Measurements from ENCODE around the gene LPAR5. TPM values are rescaled to one million over a fixed set of nuclear protein-coding genes. Genes with fewer than 3 reads are reported as not detected.

Gene LPAR5
- total RNA-seq, 1 experiment from 2014 or later: 0.15 TPM

DNA sequence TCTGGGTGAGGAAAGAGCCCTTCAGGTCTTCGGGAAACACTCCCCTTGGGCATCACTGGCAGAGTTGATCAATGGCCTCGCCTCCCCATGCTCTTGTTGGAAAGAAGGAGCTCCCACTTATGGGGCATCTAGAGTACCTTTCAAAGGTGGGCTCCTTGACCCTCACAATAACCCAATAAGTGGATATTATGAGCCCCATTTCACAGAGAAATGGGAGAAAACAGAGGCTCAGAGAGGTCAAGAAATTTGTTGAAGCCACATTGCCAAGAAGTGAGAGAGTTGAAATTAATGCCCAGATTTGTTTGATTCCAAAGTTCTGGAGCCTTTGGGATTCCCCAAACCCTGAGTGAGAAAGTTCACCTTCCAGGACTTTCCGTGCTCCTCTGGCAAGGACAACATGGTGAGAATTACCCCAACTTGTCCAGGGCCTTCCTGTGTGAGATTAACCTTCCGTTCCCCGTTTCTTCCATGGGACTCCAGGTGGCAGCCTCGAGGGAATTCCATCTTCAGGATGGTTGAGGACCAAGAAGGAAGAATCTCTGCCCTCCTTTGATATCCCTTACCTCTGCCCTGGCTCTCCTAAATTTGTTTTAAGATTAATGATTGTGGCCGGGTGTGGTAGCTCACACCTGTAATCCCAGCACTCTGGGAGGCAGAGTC lies 21.1 kb downstream of the LPAR5 start:
- intact Hi-C loops (cut with micrococcal nuclease; ENCODE audit: unreplicated experiment): loop anchor here (2.0 to 5.0 kb wide), 3 partner anchors 30 to 213 kb away; partner anchors contain the start of gene P3H3
- H3K9me3 ChIP-seq (ENCODE audit: low read depth, low read length, poor library complexity, severe bottlenecking): no peaks in the 10 kb centered on the region
- TF ChIP-seq, protein P1, sequence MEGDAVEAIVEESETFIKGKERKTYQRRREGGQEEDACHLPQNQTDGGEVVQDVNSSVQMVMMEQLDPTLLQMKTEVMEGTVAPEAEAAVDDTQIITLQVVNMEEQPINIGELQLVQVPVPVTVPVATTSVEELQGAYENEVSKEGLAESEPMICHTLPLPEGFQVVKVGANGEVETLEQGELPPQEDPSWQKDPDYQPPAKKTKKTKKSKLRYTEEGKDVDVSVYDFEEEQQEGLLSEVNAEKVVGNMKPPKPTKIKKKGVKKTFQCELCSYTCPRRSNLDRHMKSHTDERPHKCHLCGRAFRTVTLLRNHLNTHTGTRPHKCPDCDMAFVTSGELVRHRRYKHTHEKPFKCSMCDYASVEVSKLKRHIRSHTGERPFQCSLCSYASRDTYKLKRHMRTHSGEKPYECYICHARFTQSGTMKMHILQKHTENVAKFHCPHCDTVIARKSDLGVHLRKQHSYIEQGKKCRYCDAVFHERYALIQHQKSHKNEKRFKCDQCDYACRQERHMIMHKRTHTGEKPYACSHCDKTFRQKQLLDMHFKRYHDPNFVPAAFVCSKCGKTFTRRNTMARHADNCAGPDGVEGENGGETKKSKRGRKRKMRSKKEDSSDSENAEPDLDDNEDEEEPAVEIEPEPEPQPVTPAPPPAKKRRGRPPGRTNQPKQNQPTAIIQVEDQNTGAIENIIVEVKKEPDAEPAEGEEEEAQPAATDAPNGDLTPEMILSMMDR (conservative IDR thresholded peaks at IDR 0.05; ENCODE audit: low read depth, low read length): no peak
- TF ChIP-seq EZH2 (IDR thresholded peaks at IDR 0.05; ENCODE audit: borderline replicate concordance, low read depth, low read length, poor library complexity, severe bottlenecking): no peak
- H3K27ac ChIP-seq (ENCODE audit: low read depth, low read length, poor library complexity, severe bottlenecking): peak overlapping the region; percentile 80
- ChIA-PET POLR2A (ENCODE audit: low non-redundant PET) (no interaction called here), CTCF (interaction anchor here (0.5 kb wide), 1 partner anchor 272 kb away, joined by 3 read pairs; no protein-coding TSS in a partner anchor)
- H3K4me3 ChIP-seq (ENCODE audit: low read depth, low read length, poor library complexity, severe bottlenecking): no peak overlapping the region
- peak; percentile 47 for DNase-seq (ENCODE audit: low spot score)
- no peaks in the 10 kb centered on the region for H3K36me3 ChIP-seq (ENCODE audit: insufficient read depth, low read length, poor library complexity, severe bottlenecking)
- H3K27me3 ChIP-seq (replicated peaks; ENCODE audit: insufficient read depth, low read depth, low read length, poor library complexity): no peaks in the 10 kb centered on the region
- peaks cover 24% of the 10 kb centered on the region for H3K4me1 ChIP-seq (ENCODE audit: insufficient read depth, low read length, poor library complexity, severe bottlenecking)
- BruUV-seq (replicated peaks): no TSS peak

DNA sequence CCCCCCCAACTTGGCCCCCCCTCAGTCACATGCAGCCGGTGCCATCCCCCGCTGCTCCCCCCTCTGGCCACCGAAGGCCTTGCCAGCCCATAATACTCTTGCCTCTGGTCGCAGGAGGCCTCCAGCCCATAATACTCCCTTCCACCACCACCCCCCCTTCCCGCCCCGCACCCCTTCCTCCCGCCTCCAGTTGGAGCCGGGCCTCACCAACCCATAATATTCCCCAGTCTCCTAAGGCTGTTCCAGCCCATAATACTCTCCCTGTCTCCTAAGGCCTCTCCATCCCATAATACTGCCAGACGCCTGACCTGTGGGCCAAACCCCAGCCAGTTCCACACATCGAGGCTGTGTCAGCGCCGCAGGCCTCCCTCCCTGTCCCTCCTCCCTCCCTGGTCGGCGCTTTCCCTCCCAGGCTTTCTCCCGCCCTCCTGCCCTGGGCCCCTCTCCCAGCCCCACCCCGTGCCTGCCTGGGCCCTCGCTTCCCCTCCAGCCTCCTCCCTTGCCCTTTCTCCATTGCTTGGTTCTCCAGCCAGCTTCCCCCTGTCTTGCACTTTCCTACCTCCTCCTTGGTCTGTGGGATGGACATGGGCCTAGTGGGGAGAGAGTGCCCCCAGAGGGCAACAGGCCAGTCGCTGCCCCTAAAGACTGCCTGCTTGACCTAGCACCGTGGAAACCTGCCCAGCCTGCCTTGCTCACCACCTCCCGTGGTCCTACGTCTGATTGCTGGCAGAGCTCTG lies 21.8 kb downstream of the LPAR5 start:
- BruUV-seq (replicated peaks): no TSS peak
- H3K4me1 ChIP-seq (ENCODE audit: insufficient read depth, low read length, poor library complexity, severe bottlenecking): peaks cover 24% of the 10 kb centered on the region
- intact Hi-C loops (cut with micrococcal nuclease; ENCODE audit: unreplicated experiment): loop anchor here (2.0 kb wide), 1 partner anchor 31 kb away; no protein-coding TSS in a partner anchor

More for the DNA sequence above, 21.8 kb downstream of the LPAR5 start:
- Histone ChIP-seq H3K36me3 (ENCODE audit: insufficient read depth, low read length, poor library complexity, severe bottlenecking) (no peaks in the 10 kb centered on the region), H3K4me3 (ENCODE audit: low read depth, low read length, poor library complexity, severe bottlenecking) (no peak overlapping the region), H3K27me3 (replicated peaks; ENCODE audit: insufficient read depth, low read depth, low read length, poor library complexity) (no peaks in the 10 kb centered on the region), H3K27ac (ENCODE audit: low read depth, low read length, poor library complexity, severe bottlenecking) (peak overlapping the region; percentile 80), H3K9me3 (ENCODE audit: low read depth, low read length, poor library complexity, severe bottlenecking) (no peaks in the 10 kb centered on the region)
- ChIA-PET CTCF (interaction anchor here (1.2 kb wide), 1 partner anchor 75 kb away, joined by 9 read pairs; the partner anchor contains the start of gene ZNF384), POLR2A (ENCODE audit: low non-redundant PET) (interaction anchor here (0.6 to 0.7 kb wide), 4 partner anchors 17 to 88 kb away, joined by 4 to 15 read pairs (median 6); partner anchors contain the start of gene GAPDH)
- TF ChIP-seq, protein P1 (conservative IDR thresholded peaks at IDR 0.05; ENCODE audit: low read depth, low read length): 0 out of 2 replicates have a peak, but pooled peaks have one; percentile 10
- TF ChIP-seq EZH2 (IDR thresholded peaks at IDR 0.05; ENCODE audit: borderline replicate concordance, low read depth, low read length, poor library complexity, severe bottlenecking): no peak
- DNase-seq (ENCODE audit: low spot score): peak; percentile 91

Data from A673 (cell line).